Stimulated activated CD8-positive, alpha-beta memory T cell treated with anti-CD3 and anti-CD28 coated beads, Interleukin-12 subunit alpha, Interleukin-12 subunit beta, amount 100 ng/mL, for 4 hours (primary cell): ENCODE results near the gene GPR137C.
A peak's percentile ranks its signal among the peaks of the same experiment; 100 is the strongest.

Experiments
- DNase-seq: peaks from one replicate; pipeline ENCODE4 v3.0.0-alpha.2; 2020; ENCODE audit warnings: low read depth

The GPR137C gene

GRCh38 chr14:52552063-52552988 lies at the start of gene GPR137C, which contains the start of gene TXNDC16:
GPR137C (plus strand) TSS chr14:52552836; CDS start chr14:52553148, 312 bp downstream.
TXNDC16 (minus strand) TSS chr14:52552505; CDS start chr14:52543557, 8,948 bp downstream.
- peak; percentile 97 for DNase-seq

- DNase-seq, result no peak
Measured at GRCh38 chr14:52513249-52513648, 39.4 kb upstream of the GPR137C start.

DNA sequence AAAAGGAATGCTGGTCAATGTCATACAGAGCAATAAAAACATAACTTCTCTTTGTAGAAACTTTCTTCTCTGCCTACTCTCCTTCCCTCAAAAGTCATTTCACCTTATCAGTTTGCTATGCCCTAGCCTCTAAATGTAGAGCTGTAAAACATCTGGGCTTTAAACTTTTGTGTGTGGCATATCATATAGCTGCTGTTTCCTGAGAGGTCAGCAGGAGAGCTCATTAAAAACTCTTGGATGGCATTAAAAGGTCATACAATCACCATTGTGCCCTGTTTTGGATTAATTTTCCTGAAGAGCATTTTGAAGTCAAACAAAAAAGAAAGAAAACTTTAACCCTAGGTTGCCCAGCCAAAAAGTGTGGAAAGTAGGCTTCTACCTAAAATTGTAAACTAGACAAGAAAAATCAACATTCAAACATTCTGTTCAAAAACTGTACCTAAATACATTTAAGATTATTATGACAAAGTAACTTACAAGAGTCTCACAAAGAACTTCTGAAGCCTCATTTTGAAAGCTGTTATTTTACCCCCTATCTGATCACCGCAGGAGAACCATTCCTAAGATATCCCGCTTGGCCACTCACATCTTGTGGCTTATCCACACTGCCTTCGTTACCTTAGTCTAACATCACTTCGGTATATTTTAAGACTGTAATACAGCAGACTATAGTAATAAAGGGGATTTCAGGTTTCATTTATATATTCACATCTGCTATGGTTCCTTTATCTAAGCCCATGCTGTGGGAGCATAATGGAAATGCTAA lies 38.4 kb upstream of the GPR137C start:
- DNase-seq, result no peak

DNA sequence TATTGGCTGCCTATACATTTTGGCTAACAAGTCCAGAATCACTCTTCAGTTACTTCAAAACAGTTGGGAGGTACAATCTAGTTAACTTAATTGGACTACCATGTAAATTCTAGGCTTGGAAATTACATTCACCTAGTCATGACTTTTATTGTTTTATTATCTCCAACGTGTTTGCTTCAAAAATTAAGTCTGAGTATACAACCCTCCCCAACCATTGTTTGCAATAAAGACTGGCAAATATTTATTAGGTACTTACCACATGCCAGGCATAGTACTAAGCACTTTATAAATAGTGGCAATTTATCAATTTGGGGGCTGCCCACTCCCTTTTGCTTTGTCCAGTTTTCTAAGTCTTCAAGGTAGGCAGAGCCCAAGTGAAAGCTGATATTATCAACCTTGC lies 30.6 kb upstream of the GPR137C start:
- no peak for DNase-seq

GRCh38 chr14:52522581-52523345 lies 29.9 kb upstream of the GPR137C start:
- DNase-seq, result no peak

- no peak for DNase-seq
Measured at GRCh38 chr14:52527052-52527451, 25.6 kb upstream of the GPR137C start.

GRCh38 chr14:52531481-52531880 lies 21.2 kb upstream of the GPR137C start:
- no peak for DNase-seq

DNA sequence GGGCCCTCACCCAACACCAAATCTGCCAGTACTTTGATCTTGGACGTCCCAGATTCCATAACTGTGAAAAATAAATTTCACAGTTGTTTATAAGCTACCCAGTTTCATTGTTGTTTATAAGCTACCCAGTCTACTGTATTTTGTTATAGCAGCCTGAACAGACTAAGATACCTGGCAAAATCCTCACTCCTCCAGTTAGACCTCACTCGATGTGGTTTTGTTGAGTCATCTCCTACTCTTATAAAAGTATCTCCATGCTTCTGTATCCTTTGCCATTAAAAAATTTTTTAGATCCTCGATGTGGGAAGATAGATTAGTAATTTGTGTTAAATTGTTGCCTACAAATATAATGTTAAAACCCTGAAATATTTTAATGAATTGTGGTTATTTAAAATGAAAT lies 16.4 kb upstream of the GPR137C start:
- DNase-seq, result no peak

DNA sequence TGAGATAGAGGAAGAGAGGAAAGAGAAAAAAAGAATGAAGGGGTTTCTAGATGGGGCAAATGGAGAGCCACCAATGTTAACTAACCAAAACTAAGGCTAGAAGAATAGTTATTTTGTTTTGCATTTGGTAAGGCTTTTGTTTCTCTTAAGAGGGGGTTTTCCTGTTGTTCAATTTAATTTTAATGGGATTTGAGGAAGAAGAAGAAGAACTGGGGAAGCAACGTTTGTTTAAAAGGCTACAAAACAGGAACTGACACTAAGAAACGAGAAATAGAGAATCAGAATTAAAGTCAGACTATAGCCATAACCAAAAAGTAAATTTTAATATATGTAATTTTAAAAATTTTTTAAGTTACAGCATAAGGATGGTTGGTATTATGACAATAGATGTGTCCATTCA lies 14.0 kb upstream of the GPR137C start:
- DNase-seq, result no peak

DNA sequence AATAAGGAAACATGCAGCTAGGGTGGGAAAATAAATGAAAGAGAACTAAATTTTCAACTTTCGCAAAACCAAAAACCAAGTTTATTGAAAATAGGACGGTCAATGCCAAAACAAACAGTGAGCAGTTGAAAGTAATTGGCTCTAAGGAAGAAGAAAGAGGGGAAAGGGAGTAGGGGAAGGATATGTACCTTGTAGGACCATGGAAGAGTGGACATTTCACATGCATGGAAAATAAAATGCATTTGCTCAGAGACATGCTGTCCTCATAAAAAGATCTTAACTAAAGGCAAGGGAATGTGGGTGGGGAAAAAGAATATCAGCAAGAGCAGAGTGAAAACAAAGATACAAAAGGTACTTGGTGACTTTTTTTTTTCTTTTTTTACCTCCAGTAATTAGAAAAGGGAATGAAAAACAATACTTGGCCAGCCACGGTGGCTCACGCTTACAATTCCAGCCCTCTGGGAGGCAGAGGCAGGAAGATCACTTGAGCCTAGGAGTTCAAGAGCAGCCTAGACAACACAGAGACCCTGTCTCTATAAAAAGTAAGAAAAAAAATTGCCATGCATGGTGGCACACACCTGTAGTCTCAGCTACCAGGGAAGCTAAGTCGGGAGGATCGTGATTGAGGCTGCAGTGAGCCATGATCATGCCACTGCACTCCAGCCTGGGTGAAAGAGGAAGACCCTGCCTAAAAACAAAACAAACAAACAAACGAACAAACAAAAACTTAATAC lies 6.9 kb upstream of the GPR137C start:
- DNase-seq, result no peak

DNA sequence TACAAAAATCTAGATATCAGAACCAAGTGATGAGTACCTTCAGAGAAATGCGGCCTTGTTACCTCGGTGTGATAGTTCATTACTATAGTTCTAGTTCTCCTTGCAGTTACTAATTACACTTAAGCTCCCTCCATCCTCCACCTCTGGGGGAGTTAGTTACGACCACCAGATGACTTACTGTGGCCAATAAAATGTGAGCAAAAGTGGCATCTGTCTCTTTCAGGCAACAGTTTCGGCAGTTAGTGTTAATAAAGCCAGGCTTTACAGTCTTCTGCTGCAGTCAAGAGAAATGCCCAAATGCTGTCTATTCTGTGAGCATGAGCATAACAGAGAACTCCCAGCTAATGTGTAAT lies 6.3 kb upstream of the GPR137C start:
- no peak for DNase-seq

DNA sequence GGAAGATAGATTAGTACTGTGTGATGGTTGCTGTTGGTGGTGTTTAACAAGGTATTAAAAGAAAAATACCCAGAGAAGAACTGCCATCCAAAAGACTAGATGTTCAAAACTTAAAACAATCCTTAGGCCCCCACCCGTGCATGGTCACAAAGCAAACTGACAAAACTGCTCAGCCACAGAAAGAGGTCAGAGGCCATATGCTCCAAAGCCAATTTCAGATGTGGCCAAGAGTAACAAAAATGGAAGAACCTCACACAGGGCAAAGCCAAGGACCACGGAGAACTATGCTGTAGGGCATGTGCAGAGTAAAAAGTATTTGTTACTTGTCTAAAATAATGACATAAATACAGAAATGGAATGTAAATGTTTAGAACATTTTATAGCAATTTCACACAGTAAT lies 5.6 kb upstream of the GPR137C start:
- no peak for DNase-seq

GRCh38 chr14:52547526-52547925 lies 5.1 kb upstream of the GPR137C start:
- no peak for DNase-seq

- no peak for DNase-seq
Measured at GRCh38 chr14:52550661-52551060, 2.0 kb upstream of the GPR137C start.

- DNase-seq, result no peak
Measured at GRCh38 chr14:52551205-52551604, 1.4 kb upstream of the GPR137C start.

GRCh38 chr14:52551696-52552062 lies 957 bp upstream of the GPR137C start:
- DNase-seq, result no peak

GRCh38 chr14:52553002-52553670 lies 500 bp downstream of the GPR137C start:
- DNase-seq, result peak; percentile 6

- peak; percentile 57 for DNase-seq
Measured at GRCh38 chr14:52553671-52554575, 1.3 kb downstream of the GPR137C start.

DNA sequence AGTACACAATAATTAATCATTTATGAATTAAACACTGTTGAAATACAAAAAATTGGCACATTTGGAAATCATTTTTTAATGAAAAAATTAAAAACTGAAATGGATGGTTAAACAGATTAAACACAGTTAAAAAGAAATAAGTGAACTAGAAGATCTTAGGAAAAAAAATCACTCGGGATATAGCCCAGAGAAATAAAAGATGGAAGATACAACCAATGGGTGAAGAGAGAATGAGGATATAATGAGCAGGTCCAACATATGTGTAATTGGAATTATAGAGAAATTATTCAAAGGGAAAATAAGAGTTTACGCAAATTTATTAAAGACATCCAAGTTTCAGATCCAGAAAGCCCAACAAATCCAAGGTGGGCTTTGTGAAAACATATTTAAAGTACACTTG lies 6.1 kb downstream of the GPR137C start:
- no peak for DNase-seq

DNA sequence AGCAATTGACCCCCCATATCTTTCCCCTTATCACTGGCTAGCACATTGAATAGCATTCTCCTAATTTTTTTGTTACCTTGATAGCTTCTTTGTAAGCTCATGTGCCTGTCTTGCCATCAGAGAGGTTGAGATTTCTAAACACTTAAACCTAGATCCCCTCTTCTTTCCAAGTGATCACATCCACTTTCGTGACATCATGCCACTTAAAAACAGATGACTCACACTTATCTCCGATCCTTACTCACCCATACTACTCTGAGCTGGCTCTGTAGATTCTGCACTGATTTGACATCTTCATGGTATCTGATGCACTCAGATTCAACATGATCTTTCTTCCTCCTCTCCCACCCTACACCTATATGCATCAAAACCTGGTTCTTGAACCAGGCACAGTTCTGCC lies 10.5 kb downstream of the GPR137C start:
- no peak for DNase-seq
